ENCODE data around the gene HLA-DQA2. TPM values are rescaled to one million over a fixed set of nuclear protein-coding genes. Genes with fewer than 3 reads are reported as not detected.

HLA-DQA2 gene
- polyA plus RNA-seq, 2 of the 4 experiments (the other 2 are of a cell fraction) = not detected

DNA sequence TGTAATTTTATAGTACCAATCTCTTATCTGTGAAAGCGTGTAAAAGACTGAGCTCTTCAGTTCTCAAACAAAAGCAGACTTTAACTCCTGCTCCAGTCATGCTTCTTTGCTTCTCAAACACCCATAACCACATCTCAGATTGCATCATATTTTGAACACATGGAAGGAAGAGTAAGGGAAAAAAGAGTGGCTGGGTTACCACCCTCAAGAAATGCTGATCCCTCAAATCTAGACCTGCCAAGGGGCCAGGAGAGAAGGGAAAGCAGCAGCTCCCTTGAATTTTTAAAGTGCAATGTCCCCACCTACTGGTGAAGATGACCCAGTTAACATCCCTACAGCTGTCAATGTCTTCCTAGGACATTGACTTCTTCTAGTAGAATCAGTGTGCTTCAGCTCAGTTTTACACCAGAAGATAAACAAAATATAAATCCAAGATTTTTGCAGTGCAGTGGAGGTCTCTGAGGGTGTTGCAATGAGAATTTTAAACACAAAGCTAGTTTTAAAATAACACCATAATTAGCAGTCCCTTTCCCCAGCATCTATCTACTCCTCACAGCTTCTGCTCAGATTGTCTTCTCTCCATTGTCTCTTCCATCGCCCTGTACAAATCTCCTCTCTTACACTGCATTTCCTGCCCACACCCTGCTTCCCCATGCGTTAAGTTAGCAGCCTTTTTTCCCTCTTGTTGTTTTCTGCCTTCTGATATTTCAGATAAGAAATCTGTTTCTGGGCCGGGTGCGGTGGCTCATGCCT is 44.8 kb downstream of the HLA-DQA2 start (continued):
- TF ChIP-seq ELK1 (IDR thresholded peaks at IDR 0.05; ENCODE audit: low read depth, low read length) (no peak), ZNF302 (CRISPR knock-in tag; IDR thresholded peaks at IDR 0.05) (no peak), CHD4 (IDR thresholded peaks at IDR 0.05; ENCODE audit: borderline replicate concordance) (no peak), CTCF (IDR thresholded peaks at IDR 0.05) (peak; percentile 62), HOXB13 (CRISPR knock-in tag; IDR thresholded peaks at IDR 0.05; ENCODE audit: low read depth) (no peak)

DNA sequence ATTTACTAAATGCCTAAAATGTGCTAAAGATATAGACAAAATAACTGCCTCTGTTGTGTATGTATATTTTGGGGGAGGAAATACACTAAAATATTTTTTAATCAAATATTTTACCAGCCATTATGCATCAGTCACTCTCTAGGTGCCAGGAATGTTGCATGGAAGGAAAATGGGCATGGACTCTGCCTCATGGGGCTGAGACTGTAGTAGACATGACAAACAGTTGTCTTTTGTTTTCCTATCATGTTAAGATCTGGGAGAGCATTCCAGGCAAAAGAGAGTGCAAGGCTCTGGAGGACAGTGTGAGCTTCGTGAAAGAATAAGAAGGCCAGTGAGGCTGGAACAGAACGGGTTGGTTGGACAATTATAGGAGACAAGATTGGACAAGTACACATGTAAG is 49.1 kb downstream of the HLA-DQA2 start:
- FAIRE-seq = no peak
- DNase-seq (ENCODE audit: low read depth in 1 of 2, low spot score in 1 of 2) = peak in 1 of 2 experiments; percentile 3
- no peak overlapping the region for H3K4me2 ChIP-seq
- no peak overlapping the region for H3K4me3 ChIP-seq
- 5% methylated on average over 2 of the region's 2 CpGs for WGBS (ENCODE audit: missing lambda C conversion rate)
- no peak overlapping the region for H3K27ac ChIP-seq
- TF ChIP-seq NPAS2 (CRISPR knock-in tag; IDR thresholded peaks at IDR 0.05; ENCODE audit: borderline replicate concordance) (no peak), FOXS1 (CRISPR knock-in tag; IDR thresholded peaks at IDR 0.05) (no peak), GATA3 (IDR thresholded peaks at IDR 0.05; ENCODE audit: borderline replicate concordance) (no peak), BCL3 (IDR thresholded peaks at IDR 0.05) (no peak)
- no peaks in the 10 kb centered on the region for H3K4me1 ChIP-seq
- H3K9me3 ChIP-seq = no peaks in the 10 kb centered on the region
- ATAC-seq = no peak
- ChIA-PET CTCF (interaction anchor here (0.7 kb wide), 1 partner anchor 616 kb away, joined by 3 read pairs; no protein-coding TSS in a partner anchor), POLR2A (no interaction called here)

GRCh38 chr6:32792901-32793435 is 51.8 kb downstream of the HLA-DQA2 start:
- FAIRE-seq = no peak
- Histone ChIP-seq H3K4me1 (no peaks in the 10 kb centered on the region), H3K27ac (no peak overlapping the region), H3K4me2 (no peak overlapping the region), H3K4me3 (no peak overlapping the region), H3K9me3 (no peaks in the 10 kb centered on the region)
- 36% methylated on average over 3 of the region's 3 CpGs for WGBS (ENCODE audit: missing lambda C conversion rate)
- ChIA-PET POLR2A (no interaction called here), CTCF (interaction anchor here (0.9 to 2.2 kb wide), 3 partner anchors 46 to 379 kb away, joined by 4 to 16 read pairs (median 5); partner anchors contain the start of gene TAP2)
- ATAC-seq = no peak
- TF ChIP-seq KDM5A (IDR thresholded peaks at IDR 0.05) (no peak), SMC3 (IDR thresholded peaks at IDR 0.05) (no peak), ZC3H11A (IDR thresholded peaks at IDR 0.05) (no peak), CTCF (IDR thresholded peaks at IDR 0.05) (no peak), NR3C1 (IDR thresholded peaks at IDR 0.05) (no peak), CHD2 (IDR thresholded peaks at IDR 0.05; ENCODE audit: low read length, partially characterized antibody) (no peak), RCOR1 (IDR thresholded peaks at IDR 0.05; ENCODE audit: low read depth, low read length) (no peak), ZNF302 (CRISPR knock-in tag; IDR thresholded peaks at IDR 0.05) (no peak), EHMT2 (IDR thresholded peaks at IDR 0.05; ENCODE audit: low read depth) (no peak), ZFP36 (IDR thresholded peaks at IDR 0.05; ENCODE audit: borderline replicate concordance, partially characterized antibody) (no peak), MYC (IDR thresholded peaks at IDR 0.05; ENCODE audit: borderline replicate concordance, low read length) (no peak)
- TF ChIP-seq, protein P1, sequence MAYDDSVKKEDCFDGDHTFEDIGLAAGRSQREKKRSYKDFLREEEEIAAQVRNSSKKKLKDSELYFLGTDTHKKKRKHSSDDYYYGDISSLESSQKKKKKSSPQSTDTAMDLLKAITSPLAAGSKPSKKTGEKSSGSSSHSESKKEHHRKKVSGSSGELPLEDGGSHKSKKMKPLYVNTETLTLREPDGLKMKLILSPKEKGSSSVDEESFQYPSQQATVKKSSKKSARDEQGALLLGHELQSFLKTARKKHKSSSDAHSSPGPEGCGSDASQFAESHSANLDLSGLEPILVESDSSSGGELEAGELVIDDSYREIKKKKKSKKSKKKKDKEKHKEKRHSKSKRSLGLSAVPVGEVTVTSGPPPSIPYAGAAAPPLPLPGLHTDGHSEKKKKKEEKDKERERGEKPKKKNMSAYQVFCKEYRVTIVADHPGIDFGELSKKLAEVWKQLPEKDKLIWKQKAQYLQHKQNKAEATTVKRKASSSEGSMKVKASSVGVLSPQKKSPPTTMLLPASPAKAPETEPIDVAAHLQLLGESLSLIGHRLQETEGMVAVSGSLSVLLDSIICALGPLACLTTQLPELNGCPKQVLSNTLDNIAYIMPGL (CRISPR knock-in tag; IDR thresholded peaks at IDR 0.05; ENCODE audit: borderline replicate concordance) = no peak
- no peak for DNase-seq (ENCODE audit: low read depth in 1 of 2, low spot score in 1 of 2)

Measured in A549 (cell line).